Calu3 (cell line): ENCODE data around the gene MUS81. TPM values are rescaled to one million over a fixed set of nuclear protein-coding genes. Genes with fewer than 3 reads are reported as not detected.

Experiments used
- Bru-seq: library from RNA; stranded (reverse); fragments of 400-500 nt; gene quantifications from one replicate; lab custom pipeline; 2021; lab: Mats Ljungman, UMichigan
- BruChase-seq, 2 experiments: library from RNA; stranded (reverse); fragments of 400-500 nt; gene quantifications; one replicate each; lab custom pipeline; 2021; lab: Mats Ljungman, UMichigan
- BruUV-seq: library from RNA; stranded (reverse); fragments of 400-500 nt; replicated peaks from 2 replicates; lab custom pipeline; 2021; lab: Mats Ljungman, UMichigan
- CTCF ChIA-PET: fragments of 300-600 bp; sonication (Branson Sonifier 250); formaldehyde crosslinking; loops from one replicate; lab custom pipeline; 2022; ENCODE audit warnings: antibody characterized with exemption; lab: Charles Lee
- DNase-seq: peaks from one replicate; pipeline ENCODE4 v3.0.0; 2022
- H3K27ac Mint-ChIP-seq: one replicate; pipeline ENCODE4 v1.8.0; 2022; ENCODE audit warnings: mixed read lengths; ENCODE audit not compliant: unreplicated experiment
- H3K27me3 Mint-ChIP-seq: one replicate; pipeline ENCODE4 v1.8.0; 2022; ENCODE audit warnings: mixed read lengths; ENCODE audit not compliant: unreplicated experiment
- H3K36me3 Mint-ChIP-seq: one replicate; pipeline ENCODE4 v1.8.0; 2022; ENCODE audit warnings: mild to moderate bottlenecking, moderate library complexity, mixed read lengths; ENCODE audit not compliant: insufficient read depth, unreplicated experiment
- H3K4me1 Mint-ChIP-seq: one replicate; pipeline ENCODE4 v1.8.0; 2022; ENCODE audit warnings: mild to moderate bottlenecking, low read depth, mixed read lengths; ENCODE audit not compliant: unreplicated experiment
- H3K4me3 Mint-ChIP-seq: one replicate; pipeline ENCODE4 v1.8.0; 2022; ENCODE audit warnings: mild to moderate bottlenecking, low read depth, moderate library complexity, mixed read lengths; ENCODE audit not compliant: unreplicated experiment
- H3K9me3 Mint-ChIP-seq: one replicate; pipeline ENCODE4 v1.8.0; 2022; ENCODE audit warnings: low read depth, mixed read lengths; ENCODE audit not compliant: unreplicated experiment
- intact Hi-C: fragments of 100-400 bp; cut with micrococcal nuclease; formaldehyde crosslinking; loops from one replicate; pipeline ENCODE4 v1.10.0; 2022; ENCODE audit not compliant: unreplicated experiment
- long read RNA-seq: library from polyadenylated mRNA; stranded (forward); transcript quantifications from one replicate; pipeline ENCODE4 v2.0.0, GENCODE V29; 2022
- total RNA-seq: library from RNA; stranded (reverse); gene quantifications from 2 replicates; pipeline ENCODE4 v1.2.3, GENCODE V29; 2022
- TF ChIP-seq, protein P1 (sequence below): fragments of 200-600 bp; IDR thresholded peaks from one replicate; pipeline ENCODE4 v1.8.0; 2022; ENCODE audit warnings: antibody characterized with exemption; ENCODE audit not compliant: unreplicated experiment

Gene MUS81, protein sequence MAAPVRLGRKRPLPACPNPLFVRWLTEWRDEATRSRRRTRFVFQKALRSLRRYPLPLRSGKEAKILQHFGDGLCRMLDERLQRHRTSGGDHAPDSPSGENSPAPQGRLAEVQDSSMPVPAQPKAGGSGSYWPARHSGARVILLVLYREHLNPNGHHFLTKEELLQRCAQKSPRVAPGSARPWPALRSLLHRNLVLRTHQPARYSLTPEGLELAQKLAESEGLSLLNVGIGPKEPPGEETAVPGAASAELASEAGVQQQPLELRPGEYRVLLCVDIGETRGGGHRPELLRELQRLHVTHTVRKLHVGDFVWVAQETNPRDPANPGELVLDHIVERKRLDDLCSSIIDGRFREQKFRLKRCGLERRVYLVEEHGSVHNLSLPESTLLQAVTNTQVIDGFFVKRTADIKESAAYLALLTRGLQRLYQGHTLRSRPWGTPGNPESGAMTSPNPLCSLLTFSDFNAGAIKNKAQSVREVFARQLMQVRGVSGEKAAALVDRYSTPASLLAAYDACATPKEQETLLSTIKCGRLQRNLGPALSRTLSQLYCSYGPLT
- 50.8 and 67.6 TPM in 2 replicates for total RNA-seq
- percentile 57 among the genes with signal in this experiment for Bru-seq, nascent RNA
- BruChase-seq, experiment 1, labeled RNA remaining after a 6-hour chase: percentile 79 among the genes with signal in this experiment
- percentile 78 among the genes with signal in this experiment for BruChase-seq, experiment 2, labeled RNA remaining after a 2-hour chase
- long read RNA-seq, transcript MUS81-201 (16 exons, 2,392 nt): major isoform, 25 of 102 reads
- long read RNA-seq, partial matches to known transcripts: 7 of 102 reads
- long read RNA-seq, other reads (novel, unspliced or antisense): 68 of 102 reads

DNA sequence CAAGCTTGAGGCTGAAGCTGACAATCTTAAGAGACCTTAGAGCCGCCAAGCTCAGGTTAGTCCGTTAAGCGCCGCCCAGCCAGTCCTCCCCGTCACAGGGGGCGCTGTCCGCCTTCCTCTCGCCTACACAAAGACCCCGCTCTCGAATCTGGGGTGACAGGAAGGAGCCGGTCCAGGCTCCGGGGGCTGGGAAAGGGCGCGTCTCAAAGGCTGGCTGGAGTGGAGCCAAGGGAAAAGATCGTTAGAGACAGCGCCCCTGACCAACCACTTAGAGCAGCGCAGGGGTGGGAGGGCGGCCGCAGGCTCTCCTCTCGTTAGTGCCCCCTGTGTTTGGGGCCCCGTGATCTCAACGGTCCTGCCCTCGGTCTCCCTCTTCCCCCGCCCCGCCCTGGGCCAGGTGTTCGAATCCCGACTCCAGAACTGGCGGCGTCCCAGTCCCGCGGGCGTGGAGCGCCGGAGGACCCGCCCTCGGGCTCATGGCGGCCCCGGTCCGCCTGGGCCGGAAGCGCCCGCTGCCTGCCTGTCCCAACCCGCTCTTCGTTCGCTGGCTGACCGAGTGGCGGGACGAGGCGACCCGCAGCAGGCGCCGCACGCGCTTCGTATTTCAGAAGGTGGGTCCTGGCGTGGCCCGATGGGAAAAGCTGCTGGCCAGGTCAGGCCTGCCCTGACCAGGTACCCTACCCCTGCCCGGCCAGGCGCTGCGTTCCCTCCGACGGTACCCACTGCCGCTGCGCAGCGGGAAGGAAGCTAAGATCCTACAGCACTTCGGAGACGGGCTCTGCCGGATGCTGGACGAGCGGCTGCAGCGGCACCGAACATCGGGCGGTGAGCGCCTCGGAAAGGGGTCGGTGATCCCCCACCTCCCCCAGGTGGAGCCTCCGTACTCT, at the start of gene MUS81:
MUS81 (plus strand) TSS at position 156 of the 887 bp plus-strand sequence; CDS start at position 477, 321 bp downstream.
- DNase-seq: peak; percentile 98
- peaks cover 27% of the 10 kb centered on the region for H3K4me1 Mint-ChIP-seq
- H3K9me3 Mint-ChIP-seq: no peaks in the 10 kb centered on the region
- H3K27me3 Mint-ChIP-seq: no peaks in the 10 kb centered on the region
- H3K4me3 Mint-ChIP-seq: peak within 1 kb of the TSS; percentile 84
- peak within 1 kb of the TSS; percentile 95 for H3K27ac Mint-ChIP-seq
- CTCF ChIA-PET: interaction anchor here (0.6 to 2.9 kb wide), 22 partner anchors 9 to 440 kb away, joined by 3 to 37 read pairs (median 4); partner anchors contain the start of genes BANF1, CCDC85B, EFEMP2 and FIBP
- TF ChIP-seq, protein P1, sequence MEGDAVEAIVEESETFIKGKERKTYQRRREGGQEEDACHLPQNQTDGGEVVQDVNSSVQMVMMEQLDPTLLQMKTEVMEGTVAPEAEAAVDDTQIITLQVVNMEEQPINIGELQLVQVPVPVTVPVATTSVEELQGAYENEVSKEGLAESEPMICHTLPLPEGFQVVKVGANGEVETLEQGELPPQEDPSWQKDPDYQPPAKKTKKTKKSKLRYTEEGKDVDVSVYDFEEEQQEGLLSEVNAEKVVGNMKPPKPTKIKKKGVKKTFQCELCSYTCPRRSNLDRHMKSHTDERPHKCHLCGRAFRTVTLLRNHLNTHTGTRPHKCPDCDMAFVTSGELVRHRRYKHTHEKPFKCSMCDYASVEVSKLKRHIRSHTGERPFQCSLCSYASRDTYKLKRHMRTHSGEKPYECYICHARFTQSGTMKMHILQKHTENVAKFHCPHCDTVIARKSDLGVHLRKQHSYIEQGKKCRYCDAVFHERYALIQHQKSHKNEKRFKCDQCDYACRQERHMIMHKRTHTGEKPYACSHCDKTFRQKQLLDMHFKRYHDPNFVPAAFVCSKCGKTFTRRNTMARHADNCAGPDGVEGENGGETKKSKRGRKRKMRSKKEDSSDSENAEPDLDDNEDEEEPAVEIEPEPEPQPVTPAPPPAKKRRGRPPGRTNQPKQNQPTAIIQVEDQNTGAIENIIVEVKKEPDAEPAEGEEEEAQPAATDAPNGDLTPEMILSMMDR: peak; percentile 39
- H3K36me3 Mint-ChIP-seq: peaks cover 91% of the 10 kb centered on the region
- intact Hi-C loops: no loop called here
- no TSS peak for BruUV-seq

DNA sequence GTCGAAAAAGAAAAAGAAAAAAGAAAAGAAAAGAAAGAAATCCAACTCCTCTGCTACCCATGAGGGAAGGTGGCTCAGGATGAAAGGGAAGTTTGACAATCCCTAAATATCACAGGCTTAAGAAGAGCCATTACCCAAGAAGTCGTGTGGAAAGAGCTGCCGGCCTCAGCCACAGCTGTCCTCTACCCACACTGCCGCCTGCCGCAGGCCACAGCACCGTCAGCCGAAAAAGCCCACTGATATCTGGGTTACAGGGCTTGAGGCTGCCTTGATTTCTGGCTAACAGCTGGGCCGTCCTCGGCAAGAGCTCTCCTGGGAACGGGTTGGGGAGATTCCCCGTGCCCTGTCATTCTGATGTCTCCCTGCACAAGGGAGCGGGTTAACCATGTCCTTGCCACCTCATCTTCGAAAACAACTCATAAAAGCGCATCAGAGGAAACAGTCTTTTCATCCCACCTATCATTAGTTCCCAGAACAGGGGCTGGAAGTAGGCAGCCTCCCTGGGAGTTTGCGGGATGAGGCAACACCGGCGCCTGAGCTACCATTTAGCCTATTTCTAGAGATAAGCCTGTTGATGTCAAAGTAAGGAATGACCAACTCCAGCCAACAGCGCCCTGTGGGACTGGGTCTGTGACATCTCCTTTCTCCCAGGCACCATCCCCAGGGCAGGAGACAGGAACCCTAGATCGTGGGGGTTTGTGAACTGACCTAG, 48.3 kb upstream of the MUS81 start:
- CTCF ChIA-PET: interaction anchor here (0.6 to 1.2 kb wide), 3 partner anchors 20 to 91 kb away, joined by 3 to 6 read pairs (median 5); partner anchors contain the start of gene RNASEH2C
- intact Hi-C loops: no loop called here
- Mint-ChIP-seq H3K27ac (no peak overlapping the region), H3K4me1 (no peaks in the 10 kb centered on the region), H3K36me3 (peaks cover 19% of the 10 kb centered on the region), H3K9me3 (no peaks in the 10 kb centered on the region), H3K4me3 (no peak overlapping the region), H3K27me3 (peaks cover 46% of the 10 kb centered on the region)
- TF ChIP-seq, protein P1: no peak
- no TSS peak for BruUV-seq
- no peak for DNase-seq

DNA sequence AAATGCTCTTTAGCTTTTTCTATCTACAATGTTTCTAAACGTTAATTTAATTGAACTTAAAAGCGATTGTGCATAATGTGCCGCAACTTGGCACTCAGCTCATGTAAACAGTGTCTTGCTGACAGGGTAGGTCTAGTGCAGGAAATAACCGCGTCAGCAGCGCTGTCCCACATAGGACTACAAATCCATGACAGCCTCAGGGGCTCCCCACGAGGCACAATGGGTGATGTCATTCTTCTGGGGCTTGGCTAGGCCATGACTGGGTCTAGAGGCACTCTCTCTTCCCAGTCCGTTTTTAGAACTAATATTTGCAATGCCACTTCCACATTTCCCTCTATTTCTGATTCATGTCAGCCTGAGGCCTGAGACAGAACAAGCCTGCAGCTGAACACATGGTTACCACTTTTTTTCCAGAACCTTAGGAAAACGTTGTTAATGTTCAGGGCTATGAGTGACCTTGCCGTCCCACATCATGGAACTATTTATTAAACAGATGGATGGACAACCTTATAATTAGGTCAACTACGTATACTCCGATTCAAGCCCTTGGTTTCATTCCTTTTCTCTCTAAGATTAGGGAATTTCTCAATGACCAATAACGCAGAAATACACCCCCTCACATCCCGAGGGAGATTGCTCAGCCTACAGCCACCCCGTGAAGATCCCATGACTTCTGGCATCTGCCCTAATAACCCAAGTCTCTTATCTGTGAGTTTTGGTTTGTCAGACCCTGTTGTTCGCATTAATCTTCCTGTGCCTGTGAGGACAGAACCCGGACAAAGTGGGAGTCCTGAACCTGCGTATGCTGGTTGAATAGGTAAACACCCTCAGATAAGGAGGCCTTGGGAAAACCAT, 45.9 kb upstream of the MUS81 start:
- Mint-ChIP-seq H3K27ac (peak overlapping the region; percentile 19), H3K36me3 (peaks cover 32% of the 10 kb centered on the region), H3K9me3 (no peaks in the 10 kb centered on the region), H3K27me3 (peaks cover 30% of the 10 kb centered on the region), H3K4me3 (no peak overlapping the region), H3K4me1 (no peaks in the 10 kb centered on the region)
- TF ChIP-seq, protein P1: no peak
- no peak for DNase-seq
- intact Hi-C loops: no loop called here
- BruUV-seq: no TSS peak
- CTCF ChIA-PET: interaction anchor here (1.0 kb wide), 1 partner anchor 103 kb away, joined by 3 read pairs; the partner anchor contains the start of gene KAT5
